ENCODE results near the gene DMKN.

- TF ChIP-seq POLR2AphosphoS5 (IDR thresholded peaks at IDR 0.05; ENCODE audit: low read depth, low read length) (no peak), POLR2A (IDR thresholded peaks at IDR 0.05; ENCODE audit: low read depth, low read length) (no peak)
Observed at GRCh38 chr19:35529241-35530218, 16.1 kb upstream of the DMKN start.

Measured in GM12892 (cell line).